Central memory CD4-positive, alpha-beta T cell (primary cell): Measurements from ENCODE around the gene KCTD6.

ENCODE experiments used
- DNase-seq: peaks from one replicate; pipeline ENCODE4 v3.0.0; 2022

Gene KCTD6

GRCh38 chr3:58487140-58487886 is 4.6 kb upstream of the KCTD6 start:
- DNase-seq: no peak

DNA sequence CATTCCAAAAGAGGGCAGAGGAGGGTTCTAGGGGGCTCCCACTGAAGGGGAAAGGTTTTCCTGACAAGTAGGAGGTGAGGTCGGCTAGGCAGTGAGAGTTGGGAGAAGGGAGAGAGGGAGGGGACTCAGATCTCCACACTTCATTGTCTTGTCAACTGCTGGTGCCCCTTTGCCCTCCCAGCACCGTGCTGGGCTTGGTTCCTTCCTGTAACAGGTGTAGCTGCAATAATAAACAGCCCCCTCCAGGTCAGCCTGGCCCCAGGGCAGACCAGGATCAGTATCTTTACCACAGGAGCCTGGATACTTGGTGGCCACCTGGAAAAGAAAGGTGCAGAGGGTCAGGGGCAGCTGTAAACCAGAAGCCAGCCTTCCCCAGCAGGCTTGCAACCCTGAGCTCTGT is 2.9 kb upstream of the KCTD6 start:
- DNase-seq: no peak

DNA sequence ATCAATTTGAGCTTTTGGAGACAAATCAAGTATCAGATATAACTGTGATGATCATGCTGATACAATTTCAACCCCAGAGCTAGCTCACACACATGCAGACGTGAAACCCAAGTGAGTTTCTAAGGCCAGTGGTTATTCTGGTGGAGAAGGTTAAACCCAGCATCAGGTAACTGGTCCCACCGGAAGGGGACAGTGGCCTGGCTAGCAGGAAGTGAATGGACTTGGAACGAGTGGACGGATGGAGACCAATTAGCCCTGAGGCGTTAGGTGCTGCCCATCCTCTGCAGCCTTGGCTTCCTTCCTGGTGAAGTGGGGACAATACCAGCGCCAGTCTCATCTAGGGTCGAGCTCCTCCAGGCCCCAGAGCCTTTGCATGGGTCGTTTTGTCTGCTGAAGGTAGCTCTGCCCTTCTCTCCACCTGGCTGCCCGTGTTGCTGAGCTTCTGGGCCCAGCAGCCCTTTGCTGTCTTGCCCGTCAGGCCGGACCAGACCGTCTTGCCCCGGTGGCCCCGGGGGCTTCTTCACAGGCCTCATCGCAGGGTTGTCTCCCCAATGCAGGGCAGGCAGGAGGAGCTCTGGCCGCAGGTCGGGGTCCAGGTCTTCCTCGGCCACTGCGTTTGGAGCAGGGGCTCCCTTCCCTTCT is 915 bp upstream of the KCTD6 start:
- DNase-seq: no peak

DNA sequence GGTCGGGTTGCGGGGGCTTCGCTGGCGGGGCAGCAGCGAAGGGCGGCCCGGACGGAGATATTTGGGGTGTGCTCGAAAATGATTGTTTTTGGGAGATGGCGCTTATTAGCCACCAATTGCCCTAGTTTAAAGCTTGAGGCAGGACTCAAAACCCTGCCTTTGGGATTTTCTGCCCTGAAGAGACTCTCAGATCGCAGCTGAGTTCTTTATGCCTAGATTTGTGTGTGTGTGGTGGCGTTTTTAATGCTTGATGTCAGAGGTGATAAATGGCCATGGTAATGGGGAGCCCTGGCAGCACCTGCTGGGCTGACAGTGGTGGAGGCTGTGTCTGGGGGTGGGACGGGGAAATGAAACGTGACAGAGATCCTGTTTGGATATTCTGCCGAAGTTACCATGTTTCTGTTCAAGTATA is 604 bp downstream of the KCTD6 start:
- DNase-seq: peak; percentile 25

- no peak for DNase-seq
Observed at GRCh38 chr3:58494107-58494506, 2.2 kb downstream of the KCTD6 start.

GRCh38 chr3:58495101-58495500 is 3.2 kb downstream of the KCTD6 start:
- DNase-seq: no peak

DNA sequence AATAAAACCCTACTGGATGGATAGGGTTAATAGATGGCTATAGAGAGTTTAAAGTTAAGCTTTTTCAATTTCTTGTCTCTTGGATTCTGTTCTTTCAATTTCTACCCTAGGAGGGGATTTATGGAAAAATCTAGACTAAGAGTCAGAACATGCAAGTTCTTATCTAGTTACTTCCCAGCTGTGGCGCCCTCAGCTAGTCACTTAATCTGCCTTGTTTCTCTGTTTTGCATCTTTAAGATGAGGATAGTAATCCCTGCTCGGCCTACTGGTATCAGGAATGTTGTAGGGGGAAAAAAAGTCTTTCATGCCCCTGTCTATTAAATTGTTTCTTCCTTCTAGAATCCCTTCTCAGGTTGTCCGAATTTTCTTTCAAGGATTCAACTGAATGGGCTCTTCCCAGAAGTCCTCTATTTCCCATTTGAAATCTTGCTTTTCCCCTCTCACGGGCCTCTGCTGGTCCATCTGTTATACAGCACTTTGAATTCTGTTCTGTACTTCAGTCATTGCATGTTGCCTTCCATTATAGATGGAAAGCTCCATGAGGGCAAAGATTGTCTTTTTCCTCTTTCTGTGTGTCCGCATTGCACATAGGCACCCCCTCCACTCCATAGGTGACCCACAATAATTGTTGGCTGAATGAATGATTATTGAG is 4.4 kb downstream of the KCTD6 start:
- DNase-seq: no peak

- no peak for DNase-seq
Observed at GRCh38 chr3:58497097-58497496, 5.2 kb downstream of the KCTD6 start.

GRCh38 chr3:58502872-58503271 is 11.0 kb downstream of the KCTD6 start:
- DNase-seq: no peak

DNA sequence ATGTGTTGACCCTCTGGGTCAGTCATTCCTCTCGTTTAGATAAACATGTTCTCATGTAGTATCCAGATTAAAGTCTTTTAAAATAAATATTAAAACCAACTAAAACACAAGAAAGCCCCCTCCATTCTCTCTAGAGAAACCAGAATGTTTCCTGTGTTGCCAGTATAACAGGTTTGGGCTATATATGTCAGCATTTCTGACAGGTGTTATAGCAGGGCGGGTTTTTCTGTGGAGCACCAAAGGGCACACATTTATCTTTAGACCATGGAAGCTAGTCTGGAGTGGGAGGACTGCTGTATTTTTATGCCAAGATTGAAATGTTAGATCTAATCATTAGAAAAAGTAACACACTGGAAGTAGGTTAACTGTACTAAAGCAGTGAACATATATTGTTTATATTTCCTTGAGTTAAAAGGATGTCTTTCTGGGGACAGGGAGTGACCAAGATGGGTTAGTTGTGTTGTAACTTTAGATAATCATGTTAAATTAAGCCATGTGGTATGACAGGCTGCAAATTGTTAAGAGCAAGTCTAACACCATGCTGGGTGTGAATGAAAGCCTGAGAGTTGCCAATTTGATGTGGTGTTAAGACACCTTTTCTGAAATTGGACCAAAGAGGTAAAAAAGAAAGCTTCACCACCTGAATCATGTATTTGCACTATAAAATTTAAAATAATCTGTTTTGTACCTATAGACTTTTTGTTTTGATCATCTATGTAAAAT is 15.6 kb downstream of the KCTD6 start:
- no peak for DNase-seq

DNA sequence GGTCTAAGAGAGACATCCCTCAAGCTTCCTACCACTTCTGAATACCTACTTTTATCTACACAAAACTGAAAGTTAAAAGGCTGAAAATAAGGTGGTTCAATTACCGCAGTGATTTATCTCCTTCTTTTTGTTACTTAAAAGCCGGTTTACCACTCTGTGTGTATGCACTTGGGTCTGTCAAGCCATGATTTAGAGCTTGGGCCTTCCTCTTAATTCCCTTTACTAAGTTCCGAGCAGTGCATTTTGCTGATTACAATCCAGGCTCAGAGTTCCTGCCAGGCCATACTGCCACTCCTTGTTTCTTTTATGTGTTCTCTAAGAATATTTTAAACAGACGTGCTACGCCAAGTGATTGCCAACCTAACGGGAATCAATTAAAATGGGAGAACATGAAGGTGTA is 16.5 kb downstream of the KCTD6 start:
- DNase-seq: no peak

DNA sequence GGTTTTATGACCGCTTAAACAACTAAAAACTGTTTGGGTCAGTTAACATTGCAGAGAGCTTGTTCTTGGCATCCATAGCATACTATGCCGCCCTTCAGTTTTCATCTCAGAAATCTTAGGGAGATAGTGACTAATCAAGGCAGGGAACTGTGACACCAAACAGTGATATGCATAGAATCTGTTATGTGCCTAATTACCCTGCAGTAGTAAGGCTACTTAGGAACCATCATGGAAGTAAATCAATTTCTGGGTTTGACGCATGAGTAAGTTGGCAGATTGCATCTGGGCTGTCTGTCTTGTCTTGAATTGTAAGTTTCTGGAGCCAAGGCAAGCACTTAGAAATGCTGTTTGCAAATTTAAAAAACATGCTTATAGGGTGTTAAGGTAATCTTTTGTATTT is 22.5 kb downstream of the KCTD6 start:
- DNase-seq: no peak

DNA sequence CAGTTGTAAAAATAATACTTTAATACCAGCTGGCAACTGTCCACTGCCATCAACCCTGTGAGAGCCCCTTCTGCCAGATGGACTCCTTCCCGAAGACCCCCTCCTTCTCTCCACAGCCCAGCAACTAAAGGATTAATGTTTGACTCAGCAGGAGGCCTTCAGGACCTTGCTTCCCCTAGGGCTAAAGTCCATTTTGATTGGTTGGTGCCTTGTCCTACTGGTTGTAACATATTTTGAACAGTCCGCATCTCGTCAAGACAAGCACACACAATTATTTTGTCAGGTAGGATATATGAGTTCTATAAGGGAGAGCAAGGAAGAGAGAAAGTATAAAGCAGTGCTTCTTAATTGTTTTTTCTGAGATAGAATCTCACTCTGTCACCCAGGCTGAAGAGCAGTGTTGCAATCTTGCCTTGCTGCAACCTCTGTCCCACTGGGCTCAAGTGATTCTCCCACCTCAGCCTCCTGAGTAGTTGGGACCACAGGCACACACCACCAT is 26.4 kb downstream of the KCTD6 start:
- no peak for DNase-seq

DNA sequence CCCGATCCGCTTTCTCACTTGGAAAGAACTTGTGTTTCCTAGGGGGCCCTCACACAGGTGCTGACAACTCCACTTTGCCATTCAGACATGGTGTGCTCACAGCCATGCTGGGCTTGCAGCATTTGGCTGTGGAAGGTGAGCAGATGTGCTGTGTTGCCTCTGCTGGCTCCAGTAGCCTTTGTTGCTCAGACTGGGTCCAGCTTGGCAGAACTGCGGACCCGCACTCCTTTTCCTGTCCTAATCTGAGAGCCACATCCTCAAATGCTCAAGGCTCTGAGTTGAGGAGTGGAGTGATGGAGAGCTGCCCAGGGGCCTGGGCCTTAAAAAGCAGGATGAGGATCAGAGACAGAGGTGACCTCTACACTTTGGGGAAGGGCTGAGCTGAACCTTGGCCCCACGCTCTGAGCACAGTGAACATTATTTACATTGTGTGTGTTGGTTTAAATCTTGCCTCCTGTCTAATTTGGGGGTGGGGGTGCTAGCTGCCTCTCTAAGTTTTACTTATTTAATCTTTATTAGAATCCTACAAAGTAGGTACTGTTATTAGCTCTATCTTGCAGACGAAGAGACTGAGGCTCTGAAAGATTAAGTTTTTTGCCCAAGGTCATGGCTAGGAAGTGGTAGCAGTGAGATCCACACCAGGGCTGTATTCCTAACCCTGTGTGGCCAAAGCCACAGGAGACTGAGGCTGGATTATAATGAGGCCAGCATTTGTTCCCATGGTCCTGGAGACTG is 27.9 kb downstream of the KCTD6 start:
- DNase-seq: no peak

- no peak for DNase-seq
Observed at GRCh38 chr3:58520403-58521335, 28.8 kb downstream of the KCTD6 start.

DNA sequence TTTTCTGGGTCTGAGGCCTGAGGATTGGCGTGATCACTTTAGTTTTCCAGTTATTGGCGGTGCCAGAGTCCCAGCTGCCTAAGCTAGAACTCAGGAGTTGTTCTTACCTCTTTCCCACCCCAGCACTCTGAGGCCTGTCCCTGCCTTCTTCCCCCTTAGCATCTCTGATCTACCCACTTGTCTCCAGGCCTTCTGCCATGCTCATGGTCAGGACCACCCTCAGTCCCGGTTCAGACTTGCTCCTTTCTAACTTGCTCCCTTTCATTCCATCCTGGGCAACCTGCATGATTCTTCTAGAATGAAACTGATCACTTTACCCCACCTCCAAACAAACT is 29.4 kb downstream of the KCTD6 start:
- no peak for DNase-seq

- DNase-seq: no peak
Observed at GRCh38 chr3:58521917-58522631, 30.2 kb downstream of the KCTD6 start.

DNA sequence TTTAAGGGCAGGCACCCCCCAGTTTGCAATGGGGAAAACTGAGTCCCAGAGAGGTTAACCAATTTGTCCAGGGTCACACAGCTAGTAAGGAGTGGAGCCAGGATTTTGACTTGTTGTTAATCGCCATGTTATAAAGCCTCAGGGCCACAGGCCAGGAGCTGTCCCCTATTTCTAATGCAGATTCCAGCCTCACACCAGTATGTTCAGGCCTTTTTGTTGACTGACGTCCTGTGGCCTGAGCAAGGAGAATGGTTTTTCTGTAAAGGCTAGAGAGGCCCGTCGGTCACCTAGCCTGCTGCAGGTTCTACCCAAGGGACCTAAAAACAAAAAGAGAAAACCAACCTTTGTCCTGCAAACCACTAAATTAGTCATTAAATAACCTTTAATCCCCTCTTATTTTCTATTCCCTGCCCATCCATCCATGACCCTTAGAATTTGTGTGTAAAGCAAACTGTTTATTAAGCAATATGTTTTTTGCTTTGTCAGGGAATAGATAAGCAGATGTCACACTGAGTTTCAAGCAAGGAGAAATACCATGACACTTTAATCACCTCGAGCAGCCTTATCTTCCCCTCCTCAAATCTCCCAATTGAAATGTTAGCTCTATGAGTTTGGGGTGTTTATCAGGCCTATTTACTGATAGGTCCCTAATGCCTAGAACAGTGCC is 31.0 kb downstream of the KCTD6 start:
- no peak for DNase-seq

GRCh38 chr3:58524326-58524888 is 32.5 kb downstream of the KCTD6 start:
- DNase-seq: no peak

- no peak for DNase-seq
Observed at GRCh38 chr3:58526515-58526957, 34.6 kb downstream of the KCTD6 start.
